ENCODE data around the gene GPD1. TPM values are rescaled to one million over a fixed set of nuclear protein-coding genes. Genes with fewer than 3 reads are reported as not detected.

The GPD1 gene
- total and polyA plus RNA-seq, 9 of the 15 experiments (the other 6 are each of a cell fraction or from before 2014, with no cell fraction given), result 0.13 to 1.00 (median 0.55) TPM

DNA sequence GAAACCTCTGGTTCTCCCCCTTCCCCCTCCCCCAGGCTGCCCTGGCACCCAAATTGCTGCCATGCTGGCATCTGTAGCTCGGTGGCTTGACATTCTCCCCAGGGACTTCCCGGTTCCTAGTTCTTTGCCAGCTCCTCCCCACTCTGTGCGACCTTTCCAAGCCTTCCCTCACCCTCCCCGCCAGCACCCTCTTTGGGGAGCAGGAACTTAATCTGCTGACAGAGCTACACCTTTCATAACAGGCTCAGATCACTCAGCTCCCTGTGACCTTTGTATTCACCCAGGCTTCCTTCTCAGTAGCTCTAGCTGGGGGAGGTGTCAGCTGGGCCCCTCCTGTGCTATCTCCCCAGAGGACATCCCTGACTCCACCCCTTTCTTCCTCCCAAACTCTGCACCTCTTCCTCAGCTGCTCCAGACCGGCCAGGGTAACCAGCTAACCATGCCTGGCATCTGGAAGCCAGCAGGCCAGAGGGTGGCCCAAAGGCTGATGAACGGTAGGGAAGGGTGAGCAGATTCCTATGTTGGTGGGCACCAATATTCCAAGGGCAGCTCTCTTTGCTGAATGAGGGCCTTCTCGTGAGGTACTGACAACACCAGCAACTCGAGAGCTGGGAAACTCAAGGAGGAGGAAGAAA lies 6.4 kb downstream of the GPD1 start (continued):
- TF ChIP-seq, protein P1, sequence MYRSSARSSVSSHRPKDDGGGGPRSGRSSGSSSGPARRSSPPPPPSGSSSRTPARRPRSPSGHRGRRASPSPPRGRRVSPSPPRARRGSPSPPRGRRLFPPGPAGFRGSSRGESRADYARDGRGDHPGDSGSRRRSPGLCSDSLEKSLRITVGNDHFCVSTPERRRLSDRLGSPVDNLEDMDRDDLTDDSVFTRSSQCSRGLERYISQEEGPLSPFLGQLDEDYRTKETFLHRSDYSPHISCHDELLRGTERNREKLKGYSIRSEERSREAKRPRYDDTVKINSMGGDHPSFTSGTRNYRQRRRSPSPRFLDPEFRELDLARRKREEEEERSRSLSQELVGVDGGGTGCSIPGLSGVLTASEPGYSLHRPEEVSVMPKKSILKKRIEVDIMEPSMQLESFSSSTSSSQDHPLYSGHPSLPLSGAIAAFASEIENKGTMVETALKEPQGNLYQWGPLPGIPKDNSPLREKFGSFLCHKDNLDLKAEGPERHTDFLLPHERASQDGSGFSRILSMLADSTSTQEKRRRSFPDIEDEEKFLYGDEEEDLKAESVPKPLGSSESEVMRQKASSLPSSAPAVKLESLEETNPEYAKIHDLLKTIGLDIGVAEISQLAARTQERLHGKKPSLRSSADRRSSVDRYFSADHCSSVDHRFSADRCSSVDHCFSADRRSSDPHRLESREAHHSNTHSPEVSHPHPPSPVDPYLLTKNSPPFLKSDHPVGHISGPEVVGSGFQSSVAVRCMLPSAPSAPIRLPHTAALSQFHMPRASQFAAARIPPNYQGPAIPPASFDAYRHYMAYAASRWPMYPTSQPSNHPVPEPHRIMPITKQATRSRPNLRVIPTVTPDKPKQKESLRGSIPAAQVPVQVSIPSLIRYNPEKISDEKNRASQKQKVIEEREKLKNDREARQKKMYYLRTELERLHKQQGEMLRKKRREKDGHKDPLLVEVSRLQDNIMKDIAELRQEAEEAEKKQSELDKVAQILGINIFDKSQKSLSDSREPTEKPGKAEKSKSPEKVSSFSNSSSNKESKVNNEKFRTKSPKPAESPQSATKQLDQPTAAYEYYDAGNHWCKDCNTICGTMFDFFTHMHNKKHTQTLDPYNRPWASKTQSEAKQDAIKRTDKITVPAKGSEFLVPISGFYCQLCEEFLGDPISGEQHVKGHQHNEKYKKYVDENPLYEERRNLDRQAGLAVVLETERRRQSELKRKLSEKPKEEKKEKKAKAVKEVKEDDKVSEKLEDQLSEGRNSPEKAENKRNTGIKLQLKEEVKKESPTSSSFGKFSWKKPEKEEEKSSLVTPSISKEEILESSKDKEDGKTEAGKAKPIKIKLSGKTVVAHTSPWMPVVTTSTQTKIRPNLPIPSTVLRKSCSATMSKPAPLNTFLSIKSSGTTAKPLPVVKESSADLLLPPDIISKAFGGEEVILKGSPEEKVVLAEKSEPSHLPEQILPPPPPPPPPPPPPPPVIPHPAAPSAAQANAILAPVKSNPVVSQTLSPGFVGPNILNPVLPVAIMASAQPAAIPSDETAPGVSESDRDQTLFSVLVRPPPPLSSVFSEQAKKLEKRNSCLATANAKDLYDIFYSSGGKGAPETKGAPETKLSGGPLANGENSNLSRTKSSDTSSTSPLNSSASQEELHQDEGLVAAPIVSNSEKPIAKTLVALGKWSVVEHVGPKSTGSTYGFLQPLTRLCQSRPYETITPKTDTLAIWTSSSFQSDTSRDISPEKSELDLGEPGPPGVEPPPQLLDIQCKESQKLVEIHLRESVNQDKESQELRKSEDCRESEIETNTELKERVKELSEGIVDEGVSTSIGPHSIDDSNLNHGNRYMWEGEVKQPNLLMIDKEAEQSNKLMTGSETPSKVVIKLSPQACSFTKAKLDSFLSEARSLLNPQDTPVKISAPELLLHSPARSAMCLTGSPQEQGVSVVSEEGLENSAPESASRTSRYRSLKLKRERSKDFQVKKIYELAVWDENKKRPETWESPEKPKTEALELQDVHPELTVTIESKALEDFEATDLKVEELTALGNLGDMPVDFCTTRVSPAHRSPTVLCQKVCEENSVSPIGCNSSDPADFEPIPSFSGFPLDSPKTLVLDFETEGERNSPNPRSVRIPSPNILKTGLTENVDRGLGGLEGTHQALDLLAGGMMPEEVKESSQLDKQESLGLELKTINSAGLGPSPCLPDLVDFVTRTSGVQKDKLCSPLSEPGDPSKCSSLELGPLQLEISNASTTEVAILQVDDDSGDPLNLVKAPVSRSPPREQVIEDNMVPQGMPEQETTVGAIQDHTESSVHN (IDR thresholded peaks at IDR 0.05; ENCODE audit: borderline replicate concordance in 1 of 2, low read depth in 1 of 2), result no peak
- TF ChIP-seq SMAD4 (CRISPR knock-in tag; conservative IDR thresholded peaks at IDR 0.05) (0 out of 2 replicates have a peak, but pooled peaks have one; percentile 40), SAP30 (IDR thresholded peaks at IDR 0.05; ENCODE audit: borderline replicate concordance, insufficient read depth, low read depth, low read length, poor library complexity, severe bottlenecking) (peak; percentile 27), ZNF639 (CRISPR knock-in tag; conservative IDR thresholded peaks at IDR 0.05 in 1 of 2, IDR thresholded peaks at IDR 0.05 in 1 of 2) (no peak), MEF2D (tag; conservative IDR thresholded peaks at IDR 0.05; ENCODE audit: low read depth) (no peak), ZNF449 (CRISPR knock-in tag; IDR thresholded peaks at IDR 0.05) (no peak), SRSF7 (optimal IDR thresholded peaks at IDR 0.05; ENCODE audit: low read depth, low read length) (no peak), NR2C2 (CRISPR knock-in tag; IDR thresholded peaks at IDR 0.05) (no peak), NR2C2 (tag; IDR thresholded peaks at IDR 0.05) (peak; percentile 68; the same call in 1 of the 2 replicates), BRF1 (IDR thresholded peaks at IDR 0.05; ENCODE audit: borderline replicate concordance, extremely low read depth, insufficient read length) (no peak), HCFC1 (IDR thresholded peaks at IDR 0.05; ENCODE audit: low read depth, low read length) (0 out of 2 replicates have a peak, but pooled peaks have one; percentile 15), ZNF695 (CRISPR knock-in tag; IDR thresholded peaks at IDR 0.05) (no peak), MBD2 (IDR thresholded peaks at IDR 0.05; ENCODE audit: borderline replicate concordance, low read depth) (no peak), ZZZ3 (IDR thresholded peaks at IDR 0.05) (no peak), MAFG (tag; conservative IDR thresholded peaks at IDR 0.05) (0 out of 2 replicates have a peak, but pooled peaks have one; percentile 35), SIN3B (IDR thresholded peaks at IDR 0.05; ENCODE audit: low read depth) (no peak)
